ENCODE results near the gene NCAM1.

DNA sequence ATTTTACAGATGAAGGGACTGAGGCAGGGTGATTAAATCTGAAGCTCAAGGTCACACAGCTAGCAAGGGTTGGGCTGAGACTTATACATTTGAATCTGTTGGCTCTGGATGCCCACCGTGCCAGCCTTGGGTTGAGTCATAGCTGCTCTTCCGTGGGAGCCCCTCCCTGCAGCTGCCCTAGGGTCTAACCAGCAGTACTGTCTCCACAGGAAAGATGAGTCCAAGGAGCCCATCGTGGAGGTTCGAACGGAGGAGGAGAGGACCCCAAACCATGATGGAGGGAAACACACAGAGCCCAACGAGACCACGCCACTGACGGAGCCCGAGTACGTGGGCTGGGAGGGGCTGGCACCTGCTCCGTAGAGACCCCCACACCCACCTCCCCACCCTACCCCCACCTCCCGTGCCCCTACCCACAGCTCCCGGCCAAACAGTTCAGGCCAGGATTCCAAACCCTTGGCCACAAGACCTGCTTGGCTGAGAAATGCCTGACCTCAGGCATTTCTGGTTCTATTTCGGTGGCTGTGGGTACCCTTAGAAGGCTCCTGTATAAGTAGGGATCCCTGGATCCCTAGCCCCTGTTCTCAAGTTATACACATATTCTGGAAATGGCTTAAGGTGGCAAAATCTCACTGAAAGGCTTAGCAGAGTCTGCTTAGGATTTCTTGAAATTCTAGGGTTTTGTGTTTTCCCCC lies 310.5 kb downstream of the NCAM1 start:
- TF ChIP-seq, protein P1, sequence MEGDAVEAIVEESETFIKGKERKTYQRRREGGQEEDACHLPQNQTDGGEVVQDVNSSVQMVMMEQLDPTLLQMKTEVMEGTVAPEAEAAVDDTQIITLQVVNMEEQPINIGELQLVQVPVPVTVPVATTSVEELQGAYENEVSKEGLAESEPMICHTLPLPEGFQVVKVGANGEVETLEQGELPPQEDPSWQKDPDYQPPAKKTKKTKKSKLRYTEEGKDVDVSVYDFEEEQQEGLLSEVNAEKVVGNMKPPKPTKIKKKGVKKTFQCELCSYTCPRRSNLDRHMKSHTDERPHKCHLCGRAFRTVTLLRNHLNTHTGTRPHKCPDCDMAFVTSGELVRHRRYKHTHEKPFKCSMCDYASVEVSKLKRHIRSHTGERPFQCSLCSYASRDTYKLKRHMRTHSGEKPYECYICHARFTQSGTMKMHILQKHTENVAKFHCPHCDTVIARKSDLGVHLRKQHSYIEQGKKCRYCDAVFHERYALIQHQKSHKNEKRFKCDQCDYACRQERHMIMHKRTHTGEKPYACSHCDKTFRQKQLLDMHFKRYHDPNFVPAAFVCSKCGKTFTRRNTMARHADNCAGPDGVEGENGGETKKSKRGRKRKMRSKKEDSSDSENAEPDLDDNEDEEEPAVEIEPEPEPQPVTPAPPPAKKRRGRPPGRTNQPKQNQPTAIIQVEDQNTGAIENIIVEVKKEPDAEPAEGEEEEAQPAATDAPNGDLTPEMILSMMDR (IDR thresholded peaks at IDR 0.05) = no peak
- no peak for TF ChIP-seq POLR2A (IDR thresholded peaks at IDR 0.05)

Data from Peyer's patch (tissue), 4 donors.